Stomach (tissue), 4 donors: ENCODE data around the gene TLR6.

Experiments
- EP300 ChIP-seq: sonication (generic); formaldehyde crosslinking; IDR thresholded peaks from one replicate; pipeline ENCODE4 v1.6.1; 2017; ENCODE audit warnings: antibody characterized with exemption
- POLR2A ChIP-seq, 4 donors: fragments of 450-650 bp; IDR thresholded peaks; one replicate each; pipeline ENCODE4 v1.6.1; 2016; ENCODE audit warnings: antibody characterized with exemption in 4 of 4, control low read depth in 2 of 4, mild to moderate bottlenecking in 1 of 4, moderate library complexity in 1 of 4
- POLR2AphosphoS5 ChIP-seq, 3 donors: sonication (generic); formaldehyde crosslinking; IDR thresholded peaks; one replicate each; pipeline ENCODE4 v1.6.1; 2016; ENCODE audit warnings: antibody characterized with exemption in 3 of 3
- TF ChIP-seq, protein P1 (sequence below), 7 experiments: fragments of 450-650 bp in 4 of 7; fragments of 200-600 bp in 3 of 7; sonication (generic) in 3 of 7; IDR thresholded peaks; one replicate each; pipeline ENCODE4 v1.5.1; 2016 to 2019; ENCODE audit warnings: antibody characterized with exemption in 7 of 7, control low read depth in 2 of 7, mild to moderate bottlenecking in 1 of 7

DNA sequence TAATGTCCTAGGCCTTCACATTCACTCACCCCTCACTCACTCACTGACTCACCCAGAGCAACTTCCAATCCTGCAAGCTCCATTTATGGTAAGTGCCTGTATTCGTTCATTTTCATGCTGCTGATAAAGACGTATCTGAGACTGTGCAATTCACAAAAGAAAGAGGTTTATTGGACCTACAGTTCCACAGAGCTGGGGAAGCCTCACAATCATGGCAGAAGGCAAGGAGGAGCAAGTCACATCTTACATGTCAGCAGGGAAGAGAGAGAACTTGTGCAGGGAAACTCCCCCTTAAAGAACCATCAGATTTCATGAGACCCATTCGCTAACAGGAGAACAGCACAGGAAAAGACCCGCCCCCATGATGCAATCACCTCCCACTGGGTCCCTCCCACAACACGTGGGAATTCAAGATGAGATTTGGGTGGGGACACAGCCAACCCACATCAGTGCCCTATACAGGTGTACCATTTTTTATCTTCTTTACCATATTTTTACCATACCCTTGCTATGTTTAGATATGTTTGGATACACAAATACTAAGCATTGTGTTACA is 33.8 kb downstream of the TLR6 start:
- TF ChIP-seq POLR2A (IDR thresholded peaks at IDR 0.05), result no peak
- TF ChIP-seq, protein P1, sequence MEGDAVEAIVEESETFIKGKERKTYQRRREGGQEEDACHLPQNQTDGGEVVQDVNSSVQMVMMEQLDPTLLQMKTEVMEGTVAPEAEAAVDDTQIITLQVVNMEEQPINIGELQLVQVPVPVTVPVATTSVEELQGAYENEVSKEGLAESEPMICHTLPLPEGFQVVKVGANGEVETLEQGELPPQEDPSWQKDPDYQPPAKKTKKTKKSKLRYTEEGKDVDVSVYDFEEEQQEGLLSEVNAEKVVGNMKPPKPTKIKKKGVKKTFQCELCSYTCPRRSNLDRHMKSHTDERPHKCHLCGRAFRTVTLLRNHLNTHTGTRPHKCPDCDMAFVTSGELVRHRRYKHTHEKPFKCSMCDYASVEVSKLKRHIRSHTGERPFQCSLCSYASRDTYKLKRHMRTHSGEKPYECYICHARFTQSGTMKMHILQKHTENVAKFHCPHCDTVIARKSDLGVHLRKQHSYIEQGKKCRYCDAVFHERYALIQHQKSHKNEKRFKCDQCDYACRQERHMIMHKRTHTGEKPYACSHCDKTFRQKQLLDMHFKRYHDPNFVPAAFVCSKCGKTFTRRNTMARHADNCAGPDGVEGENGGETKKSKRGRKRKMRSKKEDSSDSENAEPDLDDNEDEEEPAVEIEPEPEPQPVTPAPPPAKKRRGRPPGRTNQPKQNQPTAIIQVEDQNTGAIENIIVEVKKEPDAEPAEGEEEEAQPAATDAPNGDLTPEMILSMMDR (IDR thresholded peaks at IDR 0.05), result no peak
- TF ChIP-seq POLR2AphosphoS5 (IDR thresholded peaks at IDR 0.05), result no peak
- TF ChIP-seq EP300, result no peak
